AG04449 (cell line): Measurements from ENCODE around the gene JAML.
A peak's percentile ranks its signal among the peaks of the same experiment; 100 is the strongest.

Experiments
- CTCF ChIA-PET: fragments of 350-600 bp; formaldehyde crosslinking; extraction: SDS; loops from one replicate; lab custom pipeline; 2021; ENCODE audit warnings: antibody characterized with exemption; lab: Yijun Ruan, JAX
- POLR2A ChIA-PET: fragments of 400-600, 350-600 bp; formaldehyde crosslinking; extraction: SDS; loops from one replicate; lab custom pipeline; 2020; ENCODE audit warnings: antibody characterized with exemption, inconsistent platforms; lab: Yijun Ruan, JAX
- DNase-seq: peaks from one replicate; pipeline ENCODE4 v3.0.0-alpha.2; 2010; ENCODE audit warnings: low read depth, low spot score
- H3K4me3 ChIP-seq: 2 replicates; pipeline ENCODE4 v1.5.1; 2011; ENCODE audit warnings: low read depth, mild to moderate bottlenecking, control low read depth, low read length
- TF ChIP-seq, protein P1 (sequence below): IDR thresholded peaks from one replicate; pipeline ENCODE4 v1.5.1; 2011; ENCODE audit warnings: mild to moderate bottlenecking, moderate library complexity, low read length, control low read depth, inconsistent platforms; ENCODE audit not compliant: insufficient read depth; ENCODE audit errors: missing control alignments

JAML gene

DNA sequence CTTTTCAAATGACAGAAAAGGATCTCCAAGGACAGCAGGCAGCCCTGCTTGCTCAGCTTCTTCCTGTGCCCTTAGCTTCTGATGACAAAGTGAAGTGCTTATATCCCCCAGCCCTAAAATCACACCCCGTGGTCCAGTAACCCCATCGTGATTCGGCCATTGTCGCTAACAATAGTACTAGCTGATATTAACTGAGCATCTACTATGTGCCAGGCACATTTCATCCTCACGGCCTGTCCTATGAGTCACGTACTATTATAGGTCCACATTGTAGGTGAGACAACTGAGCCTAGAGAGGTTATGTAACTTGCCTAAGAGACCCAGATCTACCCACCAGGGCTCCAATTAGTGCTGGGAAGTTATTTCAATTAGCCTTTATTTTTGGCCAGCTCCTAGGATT is 78.3 kb downstream of the JAML start:
- no peak overlapping the region for H3K4me3 ChIP-seq

DNA sequence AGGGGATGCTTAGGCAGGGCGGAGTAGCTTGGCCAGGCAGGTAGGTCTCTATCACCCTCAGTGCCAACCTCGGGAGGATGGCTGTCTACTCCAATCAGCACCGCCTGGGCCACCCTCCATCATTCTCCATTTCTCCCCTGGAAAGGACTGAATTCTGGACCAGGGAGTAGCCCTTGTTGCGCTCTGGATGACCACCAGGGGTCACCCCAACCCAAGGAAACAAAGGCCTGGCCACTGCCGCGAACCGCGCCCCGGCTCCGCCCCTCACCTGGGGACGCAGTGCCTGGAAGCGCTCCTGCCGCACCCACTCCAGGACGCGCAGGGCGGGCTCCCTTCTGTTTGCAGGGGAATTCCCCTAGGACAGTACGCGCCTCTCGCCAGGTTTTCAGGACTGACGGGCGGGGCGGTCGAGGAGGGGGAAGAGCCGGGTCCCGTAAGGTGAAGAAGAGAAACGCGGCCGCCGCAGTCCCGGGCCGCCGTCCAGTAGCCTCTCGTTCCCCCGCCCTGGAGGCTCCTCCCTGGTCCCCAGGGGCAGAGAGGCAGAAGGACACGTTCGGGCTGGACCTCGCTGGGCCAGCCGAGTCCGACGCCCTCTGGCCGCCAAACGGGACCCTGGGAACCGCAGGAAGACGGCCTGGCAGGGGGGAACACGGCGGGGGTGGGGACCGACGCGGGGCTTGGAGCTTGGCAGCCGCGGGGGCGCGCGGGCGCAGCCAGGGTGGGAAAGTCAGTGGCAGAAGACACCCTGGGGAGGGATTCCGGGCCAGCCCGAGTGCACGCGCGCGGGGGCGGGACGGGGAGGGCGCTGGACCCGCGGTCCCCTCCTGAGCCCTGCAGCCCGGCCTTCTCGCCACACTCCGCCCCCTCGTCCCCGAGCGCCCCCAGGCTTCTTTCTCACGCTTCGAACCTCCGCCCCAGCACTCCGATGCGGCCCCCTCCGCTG is 79.3 kb downstream of the JAML start:
- CTCF ChIA-PET: interaction anchor here (0.9 to 5.6 kb wide), 11 partner anchors 14 to 222 kb away, joined by 3 to 63 read pairs (median 5); no protein-coding TSS in a partner anchor
- no peak for DNase-seq

More for the DNA sequence above, 78.3 kb downstream of the JAML start:
- no peak for DNase-seq
- ChIA-PET POLR2A (no interaction called here), CTCF (interaction anchor here (1.2 to 5.6 kb wide), 4 partner anchors 15 to 207 kb away, joined by 6 to 38 read pairs (median 22); no protein-coding TSS in a partner anchor)
- TF ChIP-seq, protein P1, sequence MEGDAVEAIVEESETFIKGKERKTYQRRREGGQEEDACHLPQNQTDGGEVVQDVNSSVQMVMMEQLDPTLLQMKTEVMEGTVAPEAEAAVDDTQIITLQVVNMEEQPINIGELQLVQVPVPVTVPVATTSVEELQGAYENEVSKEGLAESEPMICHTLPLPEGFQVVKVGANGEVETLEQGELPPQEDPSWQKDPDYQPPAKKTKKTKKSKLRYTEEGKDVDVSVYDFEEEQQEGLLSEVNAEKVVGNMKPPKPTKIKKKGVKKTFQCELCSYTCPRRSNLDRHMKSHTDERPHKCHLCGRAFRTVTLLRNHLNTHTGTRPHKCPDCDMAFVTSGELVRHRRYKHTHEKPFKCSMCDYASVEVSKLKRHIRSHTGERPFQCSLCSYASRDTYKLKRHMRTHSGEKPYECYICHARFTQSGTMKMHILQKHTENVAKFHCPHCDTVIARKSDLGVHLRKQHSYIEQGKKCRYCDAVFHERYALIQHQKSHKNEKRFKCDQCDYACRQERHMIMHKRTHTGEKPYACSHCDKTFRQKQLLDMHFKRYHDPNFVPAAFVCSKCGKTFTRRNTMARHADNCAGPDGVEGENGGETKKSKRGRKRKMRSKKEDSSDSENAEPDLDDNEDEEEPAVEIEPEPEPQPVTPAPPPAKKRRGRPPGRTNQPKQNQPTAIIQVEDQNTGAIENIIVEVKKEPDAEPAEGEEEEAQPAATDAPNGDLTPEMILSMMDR: no peak

DNA sequence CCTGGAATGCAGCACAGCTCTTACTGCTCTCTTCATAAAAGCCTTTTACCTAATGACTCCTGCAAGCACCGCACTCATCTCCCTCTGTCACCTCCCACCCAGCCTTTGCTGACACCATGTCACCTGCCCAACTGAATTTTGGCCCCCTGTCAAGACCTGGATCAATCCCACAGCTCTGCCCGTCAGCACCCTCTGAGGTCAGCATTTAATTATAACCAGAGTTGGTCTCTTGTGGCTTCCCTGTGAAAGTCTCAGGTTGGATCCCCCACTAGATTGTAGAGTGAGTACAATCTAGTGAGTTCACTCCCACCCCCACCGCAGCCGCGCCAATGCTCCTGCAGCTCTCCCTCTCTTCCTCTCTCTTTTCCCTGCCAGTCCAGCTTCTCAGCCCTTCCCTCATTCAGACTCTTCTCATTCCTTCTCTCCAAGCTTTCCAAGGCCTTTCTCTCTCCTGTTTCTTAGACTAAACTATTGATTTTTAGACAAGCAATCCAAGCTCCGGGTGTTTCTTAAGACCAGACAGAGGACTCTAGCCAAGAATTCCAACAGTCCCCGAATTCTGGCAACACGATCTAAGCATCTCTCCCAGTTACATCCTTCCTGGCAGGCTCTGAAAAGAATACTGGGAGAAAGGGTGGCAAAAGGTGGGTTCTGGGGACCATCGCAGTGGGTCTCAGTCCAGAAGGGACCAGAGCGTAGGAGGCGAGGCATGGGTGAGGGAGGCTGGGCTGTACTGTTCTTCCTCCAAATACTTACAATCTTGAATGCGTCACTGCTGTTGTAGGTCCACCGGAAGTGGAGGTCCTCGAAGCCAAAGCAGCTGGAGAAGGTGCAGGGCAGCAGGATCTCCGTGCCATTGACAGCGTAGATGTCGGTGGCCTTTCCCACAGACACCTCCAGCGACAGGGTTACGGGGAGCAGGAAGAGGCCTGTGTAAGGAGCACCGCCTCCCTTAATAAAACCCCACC is 80.2 kb downstream of the JAML start:
- TF ChIP-seq, protein P1: no peak
- DNase-seq: no peak
- ChIA-PET POLR2A (no interaction called here), CTCF (interaction anchor here (0.6 to 5.6 kb wide), 14 partner anchors 11 to 337 kb away, joined by 3 to 63 read pairs (median 4); no protein-coding TSS in a partner anchor)
- no peak overlapping the region for H3K4me3 ChIP-seq

More for the DNA sequence above, 79.3 kb downstream of the JAML start:
- POLR2A ChIA-PET: no interaction called here
- peak overlapping the region; percentile 58 for H3K4me3 ChIP-seq
- TF ChIP-seq, protein P1: peak; percentile 80
